Measurements from ENCODE around the gene RGS13. TPM values are rescaled to one million over a fixed set of nuclear protein-coding genes. Genes with fewer than 3 reads are reported as not detected.

RGS13 gene
- total and polyA plus RNA-seq, 2 donors (not counting 1 experiment from before 2014, with no cell fraction given), result 0.22 to 0.59 TPM

GRCh38 chr1:192660613-192661012 lies 24.7 kb downstream of the RGS13 start:
- DNase-seq (no peak), ATAC-seq (ENCODE audit: low read depth) (no peak)
- peaks cover 2% of the 10 kb centered on the region for H3K9me3 Mint-ChIP-seq (ENCODE audit: insufficient read depth)
- Histone ChIP-seq H3K4me3 (ENCODE audit: control extremely low read depth in 1 of 5, extremely low read depth in 1 of 5, insufficient read depth in 1 of 5, low read depth in 2 of 5, low read length in 4 of 5) (no peak overlapping the region), H3K4me2 (replicated peaks; ENCODE audit: low read depth, low read length, poor library complexity, severe bottlenecking) (no peak overlapping the region), H2AFZ (ENCODE audit: insufficient read depth, low read depth, low read length, poor library complexity, severe bottlenecking) (no peak overlapping the region), H3K9me3 (ENCODE audit: control extremely low read depth in 1 of 3, control insufficient read depth in 2 of 3, insufficient read depth in 1 of 3, low read length in 2 of 3) (peaks cover 0 to 2% (median 0%) of the 10 kb centered on the region in 3 donors), H3K9ac (ENCODE audit: low read length) (no peak overlapping the region), H3K79me2 (ENCODE audit: control insufficient read depth, insufficient read depth, low read length) (no peaks in the 10 kb centered on the region), H3K27me3 (replicated peaks in 1 of 4; ENCODE audit: control extremely low read depth in 1 of 4, control insufficient read depth in 3 of 4, insufficient read depth in 4 of 4, low read length in 3 of 4) (no peaks in the 10 kb centered on the region), H4K20me1 (ENCODE audit: control insufficient read depth, insufficient read depth, low read length, poor library complexity, severe bottlenecking) (no peaks in the 10 kb centered on the region), H3K4me1 (ENCODE audit: control insufficient read depth in 2 of 2, insufficient read depth in 2 of 2, low read length in 2 of 2) (no peaks in the 10 kb centered on the region), H3K36me3 (replicated peaks in 1 of 2; ENCODE audit: control extremely low read depth in 1 of 2, control insufficient read depth in 1 of 2, extremely low read depth in 1 of 2, insufficient read depth in 2 of 2, low read length in 1 of 2) (no peaks in the 10 kb centered on the region), H3K27ac (ENCODE audit: low read length in 2 of 2) (no peak overlapping the region)
- WGBS (ENCODE audit: insufficient coverage), result no CpG with 5 or more reads among the region's 3 CpGs
- no peak overlapping the region for H3K4me3 Mint-ChIP-seq
- ChIA-PET CTCF (no interaction called here), POLR2A (no interaction called here)
- no peaks in the 10 kb centered on the region for H3K27me3 Mint-ChIP-seq
- TF ChIP-seq CTCF (IDR thresholded peaks at IDR 0.05) (no peak), EZH2 (IDR thresholded peaks at IDR 0.05; ENCODE audit: borderline replicate concordance, insufficient read depth, low read depth, low read length, poor library complexity, severe bottlenecking) (no peak)
- no peaks in the 10 kb centered on the region for H3K4me1 Mint-ChIP-seq
- no peak overlapping the region for H3K27ac Mint-ChIP-seq
- intact Hi-C loops (cut with micrococcal nuclease), result no loop called here

- Histone ChIP-seq H3K27me3 (replicated peaks in 1 of 4; ENCODE audit: control extremely low read depth in 1 of 4, control insufficient read depth in 3 of 4, insufficient read depth in 4 of 4, low read length in 3 of 4) (peaks cover 0 to 5% (median 2%) of the 10 kb centered on the region in 4 experiments), H3K4me1 (ENCODE audit: control insufficient read depth in 2 of 2, insufficient read depth in 2 of 2, low read length in 2 of 2) (no peaks in the 10 kb centered on the region), H3K27ac (ENCODE audit: low read length in 2 of 2) (no peak overlapping the region), H3K9ac (ENCODE audit: low read length) (no peak overlapping the region), H4K20me1 (ENCODE audit: control insufficient read depth, insufficient read depth, low read length, poor library complexity, severe bottlenecking) (no peaks in the 10 kb centered on the region), H2AFZ (ENCODE audit: insufficient read depth, low read depth, low read length, poor library complexity, severe bottlenecking) (no peak overlapping the region), H3K4me3 (ENCODE audit: control extremely low read depth in 1 of 5, extremely low read depth in 1 of 5, insufficient read depth in 1 of 5, low read depth in 2 of 5, low read length in 4 of 5) (no peak overlapping the region), H3K9me3 (ENCODE audit: control extremely low read depth in 1 of 3, control insufficient read depth in 2 of 3, insufficient read depth in 1 of 3, low read length in 2 of 3) (peaks cover 0 to 6% (median 0%) of the 10 kb centered on the region in 3 donors), H3K4me2 (replicated peaks; ENCODE audit: low read depth, low read length, poor library complexity, severe bottlenecking) (no peak overlapping the region), H3K79me2 (ENCODE audit: control insufficient read depth, insufficient read depth, low read length) (no peaks in the 10 kb centered on the region), H3K36me3 (replicated peaks in 1 of 2; ENCODE audit: control extremely low read depth in 1 of 2, control insufficient read depth in 1 of 2, extremely low read depth in 1 of 2, insufficient read depth in 2 of 2, low read length in 1 of 2) (no peaks in the 10 kb centered on the region)
- Mint-ChIP-seq H3K4me3 (no peak overlapping the region), H3K27ac (no peak overlapping the region), H3K4me1 (no peaks in the 10 kb centered on the region), H3K27me3 (peaks cover 4% of the 10 kb centered on the region), H3K9me3 (ENCODE audit: insufficient read depth) (no peaks in the 10 kb centered on the region)
- ATAC-seq (ENCODE audit: low read depth), result no peak
- 97% methylated on average over 4 of the region's 5 CpGs for WGBS (ENCODE audit: insufficient coverage)
- no peak for TF ChIP-seq CTCF (IDR thresholded peaks at IDR 0.05)
- no peak for TF ChIP-seq EZH2 (IDR thresholded peaks at IDR 0.05; ENCODE audit: borderline replicate concordance, insufficient read depth, low read depth, low read length, poor library complexity, severe bottlenecking)
- intact Hi-C loops (cut with micrococcal nuclease), result no loop called here
- no peak for DNase-seq
- CTCF ChIA-PET, result no interaction called here
- POLR2A ChIA-PET, result no interaction called here
Observed at GRCh38 chr1:192668409-192668983, 32.5 kb downstream of the RGS13 start.

All from B cell (primary cell).